Measurements from ENCODE around the gene METRN. TPM values are rescaled to one million over a fixed set of nuclear protein-coding genes. Genes with fewer than 3 reads are reported as not detected.

Gene METRN
- total RNA-seq, 4 donors from 2014 or later: 56.5 to 143 (median 78.0) TPM

DNA sequence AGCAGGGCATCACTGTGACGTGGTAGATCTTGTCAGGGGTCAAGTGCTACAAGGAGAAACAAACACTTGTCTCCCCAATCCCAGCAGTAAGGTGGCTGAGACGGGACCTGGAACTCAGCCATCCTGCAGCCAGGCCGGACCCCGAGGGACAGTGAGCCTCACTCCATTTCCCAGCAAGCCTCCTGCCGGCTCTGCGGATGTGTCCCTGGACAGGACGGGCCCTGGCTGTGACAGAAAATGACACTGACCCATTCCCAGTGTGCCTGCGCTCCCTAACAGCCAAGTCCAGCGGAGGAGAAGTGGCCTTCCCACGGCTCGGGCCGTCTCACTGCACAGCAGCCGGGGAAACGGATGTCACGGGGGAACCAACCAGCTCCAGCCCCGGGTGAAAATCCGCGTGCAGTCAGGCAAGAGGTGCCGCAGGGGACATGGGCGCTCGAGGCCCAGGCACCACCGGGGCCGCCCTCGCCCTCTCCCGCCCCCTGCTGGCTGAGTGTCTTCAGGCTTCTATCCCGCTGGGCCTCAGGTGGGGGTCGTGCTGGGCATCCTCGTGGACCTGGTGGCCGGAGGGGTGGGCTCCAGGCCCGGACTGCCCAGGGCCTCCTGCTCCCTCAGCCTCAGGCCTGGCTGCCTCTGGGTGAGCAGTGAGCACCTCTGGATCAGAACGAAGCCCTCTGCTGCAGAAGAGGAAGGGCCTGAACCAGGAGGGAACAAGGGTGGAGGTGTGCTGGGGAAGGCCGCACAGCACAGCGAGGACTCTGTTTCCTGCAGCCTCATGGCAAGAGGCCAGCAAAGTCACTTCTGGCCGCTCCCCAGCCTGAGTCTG lies 18.7 kb downstream of the METRN start:
- no peak overlapping the region for H3K27ac ChIP-seq (replicated peaks in 1 of 4)
- 84% methylated on average over 5 of the region's 34 CpGs for WGBS
- no peak overlapping the region for H3K4me3 ChIP-seq
- TF ChIP-seq, protein P1, sequence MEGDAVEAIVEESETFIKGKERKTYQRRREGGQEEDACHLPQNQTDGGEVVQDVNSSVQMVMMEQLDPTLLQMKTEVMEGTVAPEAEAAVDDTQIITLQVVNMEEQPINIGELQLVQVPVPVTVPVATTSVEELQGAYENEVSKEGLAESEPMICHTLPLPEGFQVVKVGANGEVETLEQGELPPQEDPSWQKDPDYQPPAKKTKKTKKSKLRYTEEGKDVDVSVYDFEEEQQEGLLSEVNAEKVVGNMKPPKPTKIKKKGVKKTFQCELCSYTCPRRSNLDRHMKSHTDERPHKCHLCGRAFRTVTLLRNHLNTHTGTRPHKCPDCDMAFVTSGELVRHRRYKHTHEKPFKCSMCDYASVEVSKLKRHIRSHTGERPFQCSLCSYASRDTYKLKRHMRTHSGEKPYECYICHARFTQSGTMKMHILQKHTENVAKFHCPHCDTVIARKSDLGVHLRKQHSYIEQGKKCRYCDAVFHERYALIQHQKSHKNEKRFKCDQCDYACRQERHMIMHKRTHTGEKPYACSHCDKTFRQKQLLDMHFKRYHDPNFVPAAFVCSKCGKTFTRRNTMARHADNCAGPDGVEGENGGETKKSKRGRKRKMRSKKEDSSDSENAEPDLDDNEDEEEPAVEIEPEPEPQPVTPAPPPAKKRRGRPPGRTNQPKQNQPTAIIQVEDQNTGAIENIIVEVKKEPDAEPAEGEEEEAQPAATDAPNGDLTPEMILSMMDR (IDR thresholded peaks at IDR 0.05): peak in 1 of 3 experiments; percentile 28
- TF ChIP-seq POLR2AphosphoS5 (IDR thresholded peaks at IDR 0.05): no peak
- no peak for TF ChIP-seq EP300 (IDR thresholded peaks at IDR 0.05)
- no peak for TF ChIP-seq POLR2A (IDR thresholded peaks at IDR 0.05; ENCODE audit: low read depth)
- H3K36me3 ChIP-seq: peaks cover 44 to 89% (median 82%) of the 10 kb centered on the region in 4 donors
- peaks cover 4 to 8% (median 6%) of the 10 kb centered on the region in 4 donors for H3K4me1 ChIP-seq
- peaks cover 0 to 7% (median under 1%) of the 10 kb centered on the region in 4 donors for H3K27me3 ChIP-seq
- no peak for DNase-seq (ENCODE audit: extremely low spot score)
- H3K9me3 ChIP-seq: no peaks in the 10 kb centered on the region
- intact Hi-C loops (cut with DNase I): no loop called here

DNA sequence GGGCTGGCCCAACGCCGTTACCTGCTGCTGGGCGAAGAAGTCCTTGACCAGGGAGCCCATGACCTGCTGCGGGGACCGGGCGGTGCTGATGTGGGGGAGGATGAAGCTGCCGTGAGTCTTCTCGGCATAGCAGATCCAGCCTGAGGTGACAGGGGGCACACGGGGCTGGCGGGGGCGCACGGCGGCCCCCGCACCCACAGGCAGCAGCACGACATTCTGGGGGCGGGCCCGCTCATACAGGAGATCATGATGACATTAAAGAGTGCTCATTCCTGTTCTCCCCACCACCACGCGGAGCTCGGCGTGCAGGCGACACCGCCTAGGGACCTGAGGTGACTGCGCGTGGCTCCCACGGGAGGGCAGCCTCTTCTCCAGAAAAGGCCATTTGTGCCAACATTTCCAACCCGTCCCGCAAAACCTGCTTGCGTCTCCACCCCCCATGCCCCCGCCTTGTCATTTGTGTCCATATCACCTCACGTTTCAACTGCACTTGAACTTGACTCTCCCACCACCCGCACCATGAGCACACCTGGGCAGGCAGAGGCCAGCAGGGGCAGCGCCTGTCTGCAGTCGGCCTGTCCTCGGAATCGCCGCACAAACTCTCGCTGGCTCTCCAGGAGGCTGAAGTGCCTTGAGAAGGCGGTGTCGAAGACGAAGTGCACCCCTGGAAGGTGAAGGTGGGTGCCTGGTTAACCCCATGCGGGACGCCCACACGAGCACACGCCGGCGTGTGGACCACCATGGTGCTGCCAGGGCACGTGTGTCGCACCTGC lies 19.5 kb downstream of the METRN start:
- TF ChIP-seq, protein P1 (IDR thresholded peaks at IDR 0.05): no peak
- TF ChIP-seq EP300 (IDR thresholded peaks at IDR 0.05) (no peak), POLR2A (IDR thresholded peaks at IDR 0.05; ENCODE audit: low read depth) (no peak), POLR2AphosphoS5 (IDR thresholded peaks at IDR 0.05) (no peak)

DNA sequence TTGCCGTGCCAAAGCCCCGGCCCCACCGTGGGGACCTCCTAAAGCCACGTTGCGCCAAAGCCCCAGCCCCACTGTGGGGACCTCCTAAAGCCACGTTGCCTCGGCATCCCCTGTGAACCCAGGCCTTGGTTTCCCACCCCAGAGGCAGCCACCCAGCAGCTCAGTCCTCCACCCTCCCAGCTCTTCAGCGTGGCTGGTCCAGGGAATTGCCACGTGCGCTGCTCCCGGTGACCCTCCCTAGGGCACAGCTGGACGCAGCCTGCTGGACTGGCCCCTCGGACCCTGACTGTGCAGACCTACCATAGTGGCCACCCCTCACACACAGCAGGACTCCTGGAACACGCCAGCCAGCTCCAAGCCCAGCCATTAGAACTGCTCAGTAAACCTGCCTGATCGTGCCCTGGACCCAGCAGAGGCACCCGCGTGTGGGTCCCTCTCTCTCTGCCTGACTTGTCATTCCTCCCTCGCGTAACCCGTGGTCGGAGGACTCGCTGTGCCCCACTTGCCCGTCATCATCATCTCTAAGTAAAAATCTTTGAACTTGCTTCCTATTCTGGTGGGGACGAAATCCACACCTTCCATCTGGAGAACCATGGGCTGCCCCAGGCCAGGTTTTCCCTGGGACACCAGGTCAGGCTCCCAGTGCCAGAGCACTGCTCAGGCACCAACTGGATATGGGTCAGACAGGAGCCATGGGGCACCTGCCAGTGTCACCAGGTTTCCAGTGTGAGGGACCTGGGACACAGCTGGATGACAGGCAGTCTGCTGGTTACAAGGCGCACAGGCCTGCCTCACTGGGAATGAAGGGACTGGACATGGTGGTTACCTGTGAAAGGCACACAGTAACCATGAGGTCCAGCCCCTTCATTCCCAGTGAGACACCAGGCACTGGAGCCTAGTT lies 20.3 kb downstream of the METRN start:
- Histone ChIP-seq H3K27ac (replicated peaks in 1 of 4) (no peak overlapping the region), H3K36me3 (peaks cover 44 to 92% (median 79%) of the 10 kb centered on the region in 4 donors), H3K27me3 (no peaks in the 10 kb centered on the region), H3K4me3 (no peak overlapping the region), H3K9me3 (no peaks in the 10 kb centered on the region), H3K4me1 (peaks cover 8 to 11% (median 10%) of the 10 kb centered on the region in 4 donors)
- no peak for DNase-seq (ENCODE audit: extremely low spot score)
- intact Hi-C loops (cut with DNase I): no loop called here
- TF ChIP-seq, protein P1 (IDR thresholded peaks at IDR 0.05): no peak
- no peak for TF ChIP-seq EP300 (IDR thresholded peaks at IDR 0.05)
- no peak for TF ChIP-seq POLR2AphosphoS5 (IDR thresholded peaks at IDR 0.05)
- TF ChIP-seq POLR2A (IDR thresholded peaks at IDR 0.05; ENCODE audit: low read depth): no peak
- 83% methylated on average over 11 of the region's 25 CpGs for WGBS

More for the DNA sequence above, 19.5 kb downstream of the METRN start:
- H3K36me3 ChIP-seq: peaks cover 44 to 97% (median 82%) of the 10 kb centered on the region in 4 donors
- intact Hi-C loops (cut with DNase I): no loop called here
- no peak overlapping the region for H3K27ac ChIP-seq (replicated peaks in 1 of 4)
- WGBS: 93% methylated on average over 32 of the region's 49 CpGs
- H3K9me3 ChIP-seq: no peaks in the 10 kb centered on the region
- H3K4me3 ChIP-seq: no peak overlapping the region
- H3K4me1 ChIP-seq: peaks cover under 1 to 2% (median 1%) of the 10 kb centered on the region in 4 donors
- no peak for DNase-seq (ENCODE audit: extremely low spot score)
- no peaks in the 10 kb centered on the region for H3K27me3 ChIP-seq

DNA sequence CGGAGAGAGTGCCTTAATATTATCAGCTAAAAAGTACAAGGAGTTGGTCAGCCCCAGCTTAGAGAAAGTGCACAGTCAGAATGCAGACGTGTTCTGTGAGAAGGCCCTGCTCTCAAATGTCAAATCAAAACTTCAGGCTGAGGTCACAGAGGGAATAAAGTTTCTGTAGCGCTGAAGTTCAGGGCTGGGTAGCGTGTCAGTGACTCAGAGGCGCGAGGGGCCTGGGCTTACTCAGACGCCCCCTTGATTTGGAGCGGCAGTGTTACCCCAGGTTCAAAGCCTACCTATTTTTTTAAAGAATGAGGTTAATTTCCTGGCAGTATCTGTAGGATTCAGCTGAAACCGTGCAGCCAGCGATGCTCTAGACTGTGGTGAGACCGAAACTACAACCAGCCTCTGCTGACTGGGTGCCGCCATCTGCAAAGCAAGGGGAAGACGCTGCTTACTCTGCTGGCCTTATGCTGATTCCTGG lies 21.1 kb downstream of the METRN start:
- Histone ChIP-seq H3K36me3 (peaks cover 43 to 84% (median 72%) of the 10 kb centered on the region in 4 donors), H3K9me3 (no peaks in the 10 kb centered on the region)
- TF ChIP-seq, protein P1 (IDR thresholded peaks at IDR 0.05): no peak
- no peak for TF ChIP-seq EP300 (IDR thresholded peaks at IDR 0.05)
- TF ChIP-seq POLR2AphosphoS5 (IDR thresholded peaks at IDR 0.05): no peak
- no peak for TF ChIP-seq POLR2A (IDR thresholded peaks at IDR 0.05; ENCODE audit: low read depth)

More for the DNA sequence above, 21.1 kb downstream of the METRN start:
- intact Hi-C loops (cut with DNase I): no loop called here
- 90% methylated on average over 13 of the region's 13 CpGs for WGBS
- no peaks in the 10 kb centered on the region for H3K27me3 ChIP-seq
- no peak for DNase-seq (ENCODE audit: extremely low spot score)
- no peak overlapping the region for H3K4me3 ChIP-seq
- H3K27ac ChIP-seq (replicated peaks in 1 of 4): no peak overlapping the region
- H3K4me1 ChIP-seq: peaks cover 11 to 15% (median 13%) of the 10 kb centered on the region in 4 donors

Data from esophagus muscularis mucosa (tissue), 4 donors.